GM23338 (cell line): ENCODE results near the gene LANCL3. TPM values are rescaled to one million over a fixed set of nuclear protein-coding genes. Genes with fewer than 3 reads are reported as not detected.

Source experiments
- ATAC-seq: fragments of 200-7000 bp; cut with Tn5 transposase; 3 replicates; pipeline ENCODE4 v1.9.1; 2020
- DNase-seq: peaks from one replicate; pipeline ENCODE4 v3.0.0-alpha.2; 2015; ENCODE audit warnings: low spot score
- H2AFZ ChIP-seq: fragments of 200-600 bp; sonication (generic); 2 replicates; pipeline ENCODE4 v1.8.0; 2016; ENCODE audit warnings: antibody characterized with exemption, mild to moderate bottlenecking, moderate library complexity
- H3F3A ChIP-seq: fragments of 200-600 bp; sonication (generic); replicated peaks from 2 replicates; pipeline ENCODE4 v1.8.0; 2017; ENCODE audit warnings: antibody characterized with exemption, mixed run types, low read depth
- H3K27ac ChIP-seq: fragments of 200-600 bp; sonication (generic); 2 replicates; pipeline ENCODE4 v1.6.1; 2016; ENCODE audit warnings: low read depth
- H3K27me3 ChIP-seq: fragments of 200-600 bp; sonication (generic); 2 replicates; pipeline ENCODE4 v1.8.0; 2016; ENCODE audit warnings: mild to moderate bottlenecking, mixed run types, moderate library complexity; ENCODE audit not compliant: insufficient read depth
- H3K36me3 ChIP-seq: fragments of 200-600 bp; sonication (generic); 2 replicates; pipeline ENCODE4 v1.8.0; 2016; ENCODE audit warnings: mild to moderate bottlenecking; ENCODE audit not compliant: insufficient read depth
- H3K4me1 ChIP-seq: fragments of 200-600 bp; sonication (generic); 2 replicates; pipeline ENCODE4 v1.8.0; 2016; ENCODE audit warnings: mild to moderate bottlenecking, moderate library complexity; ENCODE audit not compliant: insufficient read depth
- H3K4me2 ChIP-seq: fragments of 200-600 bp; sonication (generic); 2 replicates; pipeline ENCODE4 v1.7.1; 2017; ENCODE audit warnings: mixed run types
- H3K4me3 ChIP-seq: fragments of 200-600 bp; sonication (generic); 2 replicates; pipeline ENCODE4 v1.6.1; 2016; ENCODE audit warnings: mixed run types
- H3K79me2 ChIP-seq: fragments of 200-600 bp; sonication (generic); replicated peaks from 2 replicates; pipeline ENCODE4 v1.8.0; 2017; ENCODE audit warnings: mild to moderate bottlenecking; ENCODE audit not compliant: insufficient read depth
- H3K9me2 ChIP-seq: fragments of 200-600 bp; sonication (generic); 2 replicates; pipeline ENCODE4 v1.8.0; 2017; ENCODE audit not compliant: insufficient read depth
- H4K20me1 ChIP-seq: fragments of 200-600 bp; sonication (generic); replicated peaks from 2 replicates; pipeline ENCODE4 v1.8.0; 2017; ENCODE audit warnings: mild to moderate bottlenecking; ENCODE audit not compliant: insufficient read depth
- H3K27ac Mint-ChIP-seq: 2 replicates; pipeline ENCODE4 v1.8.0; 2020; ENCODE audit warnings: inconsistent platforms, mild to moderate bottlenecking, moderate library complexity, mixed read lengths
- H3K27me3 Mint-ChIP-seq: 3 replicates; pipeline ENCODE4 v1.8.0; 2022; ENCODE audit warnings: low read depth, mild to moderate bottlenecking, moderate library complexity, mixed read lengths, inconsistent platforms; ENCODE audit not compliant: insufficient read depth, poor library complexity
- H3K36me3 Mint-ChIP-seq: 3 replicates; pipeline ENCODE4 v1.8.0; 2021; ENCODE audit warnings: low read depth, mild to moderate bottlenecking, inconsistent platforms, moderate library complexity, mixed read lengths
- H3K4me1 Mint-ChIP-seq: 3 replicates; pipeline ENCODE4 v1.8.0; 2020; ENCODE audit warnings: mild to moderate bottlenecking, inconsistent platforms, mixed read lengths
- H3K4me3 Mint-ChIP-seq: 3 replicates; pipeline ENCODE4 v1.8.0; 2021; ENCODE audit warnings: moderate library complexity, mild to moderate bottlenecking, inconsistent platforms, mixed read lengths
- H3K9me3 Mint-ChIP-seq: 3 replicates; pipeline ENCODE4 v1.8.0; 2020; ENCODE audit warnings: moderate library complexity, mild to moderate bottlenecking, inconsistent platforms, mixed read lengths
- CREB1 ChIP-seq: fragments of 250-450 bp; sonication (Bioruptor Pico); IDR thresholded peaks from 2 replicates; pipeline ENCODE4 v1.5.0; 2020; ENCODE audit warnings: low read depth, mild to moderate bottlenecking, moderate library complexity
- EZH2 ChIP-seq: fragments of 200-600 bp; sonication (generic); IDR thresholded peaks from one replicate; pipeline ENCODE4 v1.8.0; 2017; ENCODE audit warnings: antibody characterized with exemption, mild to moderate bottlenecking, low read depth; ENCODE audit not compliant: unreplicated experiment
- EZH2phosphoT487 ChIP-seq: fragments of 200-600 bp; sonication (generic); IDR thresholded peaks from one replicate; pipeline ENCODE4 v1.8.1; 2018; ENCODE audit warnings: antibody characterized with exemption; ENCODE audit not compliant: unreplicated experiment
- JUNB ChIP-seq: IDR thresholded peaks from one replicate; pipeline ENCODE4 v1.6.1; 2016; ENCODE audit warnings: antibody characterized with exemption; ENCODE audit not compliant: unreplicated experiment
- POLR2AphosphoS5 ChIP-seq: IDR thresholded peaks from 2 replicates; pipeline ENCODE4 v1.6.1; 2016; ENCODE audit warnings: antibody characterized with exemption, low read depth
- STAT1 ChIP-seq: IDR thresholded peaks from one replicate; pipeline ENCODE4 v1.6.1; 2016; ENCODE audit warnings: antibody characterized with exemption; ENCODE audit not compliant: unreplicated experiment
- ZNF114 ChIP-seq: fragments of 250-450 bp; sonication (Bioruptor Pico); IDR thresholded peaks from 2 replicates; pipeline ENCODE4 v1.5.0; 2020; ENCODE audit warnings: mild to moderate bottlenecking, moderate library complexity
- ZNF331 ChIP-seq: fragments of 250-450 bp; sonication (Bioruptor Pico); IDR thresholded peaks from 2 replicates; pipeline ENCODE4 v1.5.0; 2020; ENCODE audit warnings: low read depth, mild to moderate bottlenecking, moderate library complexity
- polyA plus RNA-seq: library from polyadenylated mRNA; unstranded; fragments of >200 nt; fragmentation: Nextera tagmentation; extraction: Ambion mirVana; gene quantifications from 2 replicates; pipeline ENCODE4 v1.2.1, GENCODE V29; 2016
- total RNA-seq: library from RNA; depleted of rRNA; stranded (reverse); fragments of >200 nt; shearing (Covaris generic); gene quantifications from 2 replicates; pipeline ENCODE4 v1.2.3, GENCODE V29; 2014
- TF ChIP-seq, protein P1 (sequence below): fragments of 250-450 bp; sonication (Bioruptor Pico); IDR thresholded peaks from 2 replicates; pipeline ENCODE4 v1.5.0; 2020; ENCODE audit warnings: mild to moderate bottlenecking, moderate library complexity
- TF ChIP-seq, protein P2 (sequence below): IDR thresholded peaks from 2 replicates; pipeline ENCODE4 v1.6.1; 2016; ENCODE audit warnings: antibody characterized with exemption

The LANCL3 gene
- total and polyA plus RNA-seq, 2 experiments from 2014 or later, result 0.11 to 1.8 TPM

DNA sequence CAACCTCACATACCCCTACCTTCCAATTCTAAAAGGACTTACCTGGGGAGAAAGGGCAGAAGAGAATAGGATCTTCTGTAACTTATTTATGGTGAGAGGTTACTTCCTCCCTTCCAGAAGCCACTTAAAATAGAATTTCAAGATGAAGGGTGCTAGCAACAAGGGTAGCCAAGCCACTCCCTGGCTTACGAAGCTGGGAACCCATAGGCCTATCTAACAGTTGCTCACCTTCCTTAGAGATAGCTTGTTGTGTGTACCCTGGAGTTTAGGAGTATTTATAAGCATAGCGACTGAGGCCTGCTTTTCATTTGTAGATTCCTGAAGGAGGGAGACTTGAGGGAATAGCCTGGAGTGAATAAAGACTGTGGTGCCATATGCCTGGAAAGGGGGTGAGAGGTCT is 143.0 kb downstream of the LANCL3 start (continued):
- TF ChIP-seq, protein P1, sequence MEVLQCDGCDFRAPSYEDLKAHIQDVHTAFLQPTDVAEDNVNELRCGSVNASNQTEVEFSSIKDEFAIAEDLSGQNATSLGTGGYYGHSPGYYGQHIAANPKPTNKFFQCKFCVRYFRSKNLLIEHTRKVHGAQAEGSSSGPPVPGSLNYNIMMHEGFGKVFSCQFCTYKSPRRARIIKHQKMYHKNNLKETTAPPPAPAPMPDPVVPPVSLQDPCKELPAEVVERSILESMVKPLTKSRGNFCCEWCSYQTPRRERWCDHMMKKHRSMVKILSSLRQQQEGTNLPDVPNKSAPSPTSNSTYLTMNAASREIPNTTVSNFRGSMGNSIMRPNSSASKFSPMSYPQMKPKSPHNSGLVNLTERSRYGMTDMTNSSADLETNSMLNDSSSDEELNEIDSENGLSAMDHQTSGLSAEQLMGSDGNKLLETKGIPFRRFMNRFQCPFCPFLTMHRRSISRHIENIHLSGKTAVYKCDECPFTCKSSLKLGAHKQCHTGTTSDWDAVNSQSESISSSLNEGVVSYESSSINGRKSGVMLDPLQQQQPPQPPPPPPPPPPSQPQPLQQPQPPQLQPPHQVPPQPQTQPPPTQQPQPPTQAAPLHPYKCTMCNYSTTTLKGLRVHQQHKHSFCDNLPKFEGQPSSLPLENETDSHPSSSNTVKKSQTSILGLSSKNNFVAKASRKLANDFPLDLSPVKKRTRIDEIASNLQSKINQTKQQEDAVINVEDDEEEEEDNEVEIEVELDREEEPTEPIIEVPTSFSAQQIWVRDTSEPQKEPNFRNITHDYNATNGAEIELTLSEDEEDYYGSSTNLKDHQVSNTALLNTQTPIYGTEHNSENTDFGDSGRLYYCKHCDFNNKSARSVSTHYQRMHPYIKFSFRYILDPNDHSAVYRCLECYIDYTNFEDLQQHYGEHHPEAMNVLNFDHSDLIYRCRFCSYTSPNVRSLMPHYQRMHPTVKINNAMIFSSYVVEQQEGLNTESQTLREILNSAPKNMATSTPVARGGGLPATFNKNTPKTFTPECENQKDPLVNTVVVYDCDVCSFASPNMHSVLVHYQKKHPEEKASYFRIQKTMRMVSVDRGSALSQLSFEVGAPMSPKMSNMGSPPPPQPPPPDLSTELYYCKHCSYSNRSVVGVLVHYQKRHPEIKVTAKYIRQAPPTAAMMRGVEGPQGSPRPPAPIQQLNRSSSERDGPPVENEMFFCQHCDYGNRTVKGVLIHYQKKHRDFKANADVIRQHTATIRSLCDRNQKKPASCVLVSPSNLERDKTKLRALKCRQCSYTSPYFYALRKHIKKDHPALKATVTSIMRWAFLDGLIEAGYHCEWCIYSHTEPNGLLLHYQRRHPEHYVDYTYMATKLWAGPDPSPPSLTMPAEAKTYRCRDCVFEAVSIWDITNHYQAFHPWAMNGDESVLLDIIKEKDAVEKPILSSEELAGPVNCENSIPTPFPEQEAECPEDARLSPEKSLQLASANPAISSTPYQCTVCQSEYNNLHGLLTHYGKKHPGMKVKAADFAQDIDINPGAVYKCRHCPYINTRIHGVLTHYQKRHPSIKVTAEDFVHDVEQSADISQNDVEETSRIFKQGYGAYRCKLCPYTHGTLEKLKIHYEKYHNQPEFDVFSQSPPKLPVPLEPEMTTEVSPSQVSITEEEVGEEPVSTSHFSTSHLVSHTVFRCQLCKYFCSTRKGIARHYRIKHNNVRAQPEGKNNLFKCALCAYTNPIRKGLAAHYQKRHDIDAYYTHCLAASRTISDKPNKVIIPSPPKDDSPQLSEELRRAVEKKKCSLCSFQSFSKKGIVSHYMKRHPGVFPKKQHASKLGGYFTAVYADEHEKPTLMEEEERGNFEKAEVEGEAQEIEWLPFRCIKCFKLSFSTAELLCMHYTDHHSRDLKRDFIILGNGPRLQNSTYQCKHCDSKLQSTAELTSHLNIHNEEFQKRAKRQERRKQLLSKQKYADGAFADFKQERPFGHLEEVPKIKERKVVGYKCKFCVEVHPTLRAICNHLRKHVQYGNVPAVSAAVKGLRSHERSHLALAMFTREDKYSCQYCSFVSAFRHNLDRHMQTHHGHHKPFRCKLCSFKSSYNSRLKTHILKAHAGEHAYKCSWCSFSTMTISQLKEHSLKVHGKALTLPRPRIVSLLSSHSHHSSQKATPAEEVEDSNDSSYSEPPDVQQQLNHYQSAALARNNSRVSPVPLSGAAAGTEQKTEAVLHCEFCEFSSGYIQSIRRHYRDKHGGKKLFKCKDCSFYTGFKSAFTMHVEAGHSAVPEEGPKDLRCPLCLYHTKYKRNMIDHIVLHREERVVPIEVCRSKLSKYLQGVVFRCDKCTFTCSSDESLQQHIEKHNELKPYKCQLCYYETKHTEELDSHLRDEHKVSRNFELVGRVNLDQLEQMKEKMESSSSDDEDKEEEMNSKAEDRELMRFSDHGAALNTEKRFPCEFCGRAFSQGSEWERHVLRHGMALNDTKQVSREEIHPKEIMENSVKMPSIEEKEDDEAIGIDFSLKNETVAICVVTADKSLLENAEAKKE, result no peak
- TF ChIP-seq POLR2AphosphoS5 (no peak), STAT1 (no peak), CREB1 (no peak), EZH2phosphoT487 (no peak), ZNF331 (CRISPR knock-in tag) (no peak)

DNA sequence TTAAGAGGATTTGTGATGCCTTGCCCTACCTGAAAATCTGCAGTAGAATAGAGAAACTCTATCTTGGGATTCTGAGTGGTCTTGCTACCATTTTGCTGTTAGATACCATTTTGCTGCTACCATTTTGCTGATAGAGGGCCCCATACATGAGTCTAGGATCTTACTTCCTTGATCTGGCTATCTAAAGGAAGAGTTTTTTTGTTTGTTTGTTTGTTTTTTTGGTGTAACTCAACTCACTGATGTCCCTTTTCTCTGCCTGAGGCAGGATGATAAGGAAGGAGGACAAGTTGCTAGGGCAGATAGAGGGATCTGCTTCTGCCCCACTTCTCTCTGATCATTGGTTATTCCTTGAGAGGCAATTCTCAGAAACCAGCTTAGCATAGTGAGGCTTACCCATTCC is 145.1 kb downstream of the LANCL3 start:
- no peaks in the 10 kb centered on the region for H3F3A ChIP-seq
- no peaks in the 10 kb centered on the region for H3K27me3 ChIP-seq
- H3K9me3 Mint-ChIP-seq, result peaks cover 4% of the 10 kb centered on the region; the same call in 1 of the 3 replicates
- H3K27ac ChIP-seq, result no peak overlapping the region
- no peaks in the 10 kb centered on the region for H3K4me1 ChIP-seq
- no peaks in the 10 kb centered on the region for H3K9me2 ChIP-seq
- no peak overlapping the region for H2AFZ ChIP-seq
- H3K4me3 Mint-ChIP-seq, result no peak overlapping the region
- DNase-seq (no peak), ATAC-seq (no peak)
- no peaks in the 10 kb centered on the region for H3K36me3 ChIP-seq
- no peaks in the 10 kb centered on the region for H3K79me2 ChIP-seq
- H4K20me1 ChIP-seq, result no peaks in the 10 kb centered on the region
- no peak overlapping the region for H3K27ac Mint-ChIP-seq
- no peaks in the 10 kb centered on the region for H3K27me3 Mint-ChIP-seq
- H3K4me1 Mint-ChIP-seq, result no peaks in the 10 kb centered on the region
- H3K4me3 ChIP-seq, result no peak overlapping the region
- H3K4me2 ChIP-seq, result no peak overlapping the region
- H3K36me3 Mint-ChIP-seq, result no peaks in the 10 kb centered on the region
- TF ChIP-seq EZH2phosphoT487, result no peak
- TF ChIP-seq EZH2, result no peak
- TF ChIP-seq, protein P1, result no peak
- no peak for TF ChIP-seq POLR2AphosphoS5
- TF ChIP-seq ZNF114 (CRISPR knock-in tag), result no peak
- TF ChIP-seq JUNB, result no peak
- TF ChIP-seq, protein P2, sequence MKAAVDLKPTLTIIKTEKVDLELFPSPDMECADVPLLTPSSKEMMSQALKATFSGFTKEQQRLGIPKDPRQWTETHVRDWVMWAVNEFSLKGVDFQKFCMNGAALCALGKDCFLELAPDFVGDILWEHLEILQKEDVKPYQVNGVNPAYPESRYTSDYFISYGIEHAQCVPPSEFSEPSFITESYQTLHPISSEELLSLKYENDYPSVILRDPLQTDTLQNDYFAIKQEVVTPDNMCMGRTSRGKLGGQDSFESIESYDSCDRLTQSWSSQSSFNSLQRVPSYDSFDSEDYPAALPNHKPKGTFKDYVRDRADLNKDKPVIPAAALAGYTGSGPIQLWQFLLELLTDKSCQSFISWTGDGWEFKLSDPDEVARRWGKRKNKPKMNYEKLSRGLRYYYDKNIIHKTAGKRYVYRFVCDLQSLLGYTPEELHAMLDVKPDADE, result no peak
- TF ChIP-seq STAT1, result no peak
